CD4-positive, alpha-beta T cell treated with Interleukin-6 for 4 hours (primary cell): ENCODE data around the gene TP53TG3.
"Not testable (repeated sequence)": the region's sequence is repeated elsewhere in the genome, so short reads cannot be mapped to it uniquely, and the experiment has no call there.

Source experiments
- DNase-seq: peaks from one replicate; pipeline ENCODE4 v3.0.0-alpha.2; 2020; ENCODE audit warnings: mixed read lengths

TP53TG3 gene, protein sequence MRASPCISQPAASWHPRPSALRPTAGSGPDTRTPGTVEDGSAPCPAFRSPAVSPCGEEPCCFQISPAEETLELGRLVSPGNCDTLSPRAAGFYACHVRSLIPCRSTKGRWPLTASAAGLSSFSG

DNA sequence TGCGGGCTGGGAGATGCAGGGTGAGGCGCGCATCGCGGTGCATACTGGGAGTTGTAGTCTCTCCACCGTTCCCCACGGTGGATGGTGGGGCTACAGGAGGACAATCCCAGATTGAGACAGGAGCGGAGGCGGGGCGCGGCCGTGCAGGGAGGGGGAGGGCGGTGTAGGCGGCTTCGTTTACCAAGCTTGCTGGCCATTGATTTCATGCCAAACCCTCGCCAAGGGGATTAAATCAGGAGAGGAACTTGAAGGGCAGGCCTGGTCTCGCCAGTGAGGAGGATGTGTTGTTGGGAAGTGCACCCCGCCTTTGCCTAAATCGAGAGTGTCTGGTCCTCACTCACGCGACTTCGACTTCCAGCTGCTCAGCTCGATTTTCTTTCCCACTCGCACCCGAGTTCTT is at the start of gene TP53TG3:
Gene TP53TG3 (minus strand): TSS at position 101 of the 400 bp plus-strand sequence. CDS start 68 bp downstream, at position 33.
- DNase-seq, result not testable (repeated sequence)

DNA sequence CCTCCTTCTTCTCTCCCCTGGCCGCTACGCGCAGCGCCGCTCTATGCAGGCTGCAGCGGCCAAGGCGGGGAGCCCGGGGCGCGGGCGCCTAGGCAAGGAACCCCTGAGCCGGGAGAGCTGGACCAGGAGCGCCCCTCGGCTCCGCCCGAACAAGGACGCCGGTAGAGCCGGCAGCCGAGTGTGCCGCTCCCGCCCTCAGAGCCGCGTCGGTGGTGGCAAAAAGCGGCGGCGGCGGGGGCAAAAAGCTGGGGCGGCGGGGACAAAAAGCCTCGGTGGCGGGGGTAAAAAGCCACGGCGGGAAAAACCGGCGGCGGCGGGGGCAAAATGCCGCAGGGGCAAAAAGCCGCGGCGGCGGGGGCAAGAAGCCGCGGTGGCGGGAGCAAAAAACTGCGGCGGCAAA is 25.1 kb downstream of the TP53TG3 start:
- not testable (repeated sequence) for DNase-seq

DNA sequence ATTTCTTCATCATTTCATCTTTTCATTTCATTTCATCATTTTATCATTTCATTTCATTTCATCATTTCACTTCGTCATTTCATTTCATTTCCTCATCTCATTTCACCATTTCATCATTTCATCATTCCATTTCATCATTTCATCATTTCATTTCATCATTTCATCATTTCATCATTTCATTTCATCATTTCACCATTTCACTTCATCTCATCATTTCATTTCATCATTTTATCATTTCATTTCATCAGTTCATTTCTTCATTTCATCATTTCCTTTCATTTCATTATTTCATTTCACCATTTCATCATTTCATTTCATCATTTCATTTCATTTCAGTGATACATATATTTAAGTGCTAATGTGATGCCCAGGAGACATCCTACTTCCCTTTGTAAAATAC is 28.4 kb downstream of the TP53TG3 start:
- not testable (repeated sequence) for DNase-seq

DNA sequence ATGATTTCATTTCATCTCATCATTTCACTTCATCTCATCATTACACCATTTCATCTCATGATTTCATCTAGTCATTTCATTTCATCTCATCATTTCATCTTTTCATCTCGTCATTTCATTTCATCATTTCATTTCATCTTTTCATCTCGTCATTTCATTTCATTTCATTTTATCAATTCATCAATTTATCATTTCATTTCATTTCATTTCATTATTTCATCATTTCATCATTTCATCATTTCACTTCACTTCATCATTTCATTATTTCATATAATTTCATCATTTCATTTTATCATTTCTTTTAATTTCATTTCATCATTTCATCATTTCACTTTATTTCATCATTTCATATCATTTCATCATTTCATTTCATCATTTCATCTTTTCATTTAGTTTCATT is 29.2 kb downstream of the TP53TG3 start:
- DNase-seq, result not testable (repeated sequence)

DNA sequence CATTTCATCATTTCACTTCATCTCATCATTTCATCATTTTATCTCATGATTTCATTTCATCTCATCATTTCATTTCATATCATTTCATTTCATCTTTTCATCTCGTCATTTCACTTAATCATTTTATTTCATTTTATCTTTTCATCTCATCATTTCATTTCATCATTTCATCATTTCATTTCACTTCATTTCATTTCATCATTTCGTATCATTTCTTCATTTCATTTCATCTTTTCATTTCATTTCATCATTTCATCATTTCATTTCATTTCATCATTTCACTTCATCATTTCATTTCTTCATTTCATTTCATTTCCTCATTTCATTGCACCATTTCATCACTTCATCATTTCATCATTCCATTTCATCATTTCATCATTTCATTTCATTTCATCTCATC is 29.8 kb downstream of the TP53TG3 start:
- DNase-seq, result not testable (repeated sequence)

DNA sequence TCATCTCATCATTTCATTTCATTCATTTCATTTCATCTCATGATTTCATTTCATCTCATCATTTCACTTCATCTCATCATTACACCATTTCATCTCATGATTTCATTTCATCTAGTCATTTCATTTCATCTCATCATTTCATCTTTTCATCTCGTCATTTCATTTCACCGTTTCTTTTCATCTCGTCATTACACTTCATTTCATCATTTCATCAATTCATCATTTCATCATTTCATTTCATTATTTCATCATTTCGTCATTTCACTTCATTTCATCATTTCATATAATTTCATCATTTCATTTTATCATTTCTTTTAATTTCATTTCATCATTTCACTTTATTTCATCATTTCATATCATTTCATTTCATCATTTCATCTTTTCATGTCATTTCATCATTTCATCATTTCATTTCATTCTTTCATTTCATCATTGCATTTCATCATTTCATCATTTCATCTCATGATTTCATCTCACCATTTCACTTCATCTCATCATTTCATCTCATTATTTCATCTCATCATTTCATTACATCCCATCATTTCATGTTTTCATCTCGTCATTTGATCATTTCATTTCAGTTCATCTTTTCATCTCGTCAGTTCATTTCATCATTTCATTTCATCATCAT is 30.6 kb downstream of the TP53TG3 start:
- not testable (repeated sequence) for DNase-seq

DNA sequence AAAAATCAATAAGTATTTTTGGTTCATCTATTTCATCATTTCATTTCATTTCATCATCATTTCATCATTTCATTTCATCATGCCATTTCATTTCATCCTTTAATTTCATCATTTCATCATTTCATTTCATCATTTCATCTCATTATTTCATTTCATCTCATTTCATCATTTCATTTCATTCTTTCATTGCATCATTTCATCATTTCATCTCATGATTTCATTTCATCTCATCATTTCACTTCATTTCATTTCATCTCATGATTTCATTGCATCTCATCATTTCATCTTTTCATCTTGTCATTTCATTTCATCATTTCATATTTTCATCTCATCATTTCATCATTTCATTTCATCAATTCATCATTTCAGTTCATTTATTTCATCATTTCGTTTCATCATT is 31.2 kb downstream of the TP53TG3 start:
- DNase-seq, result not testable (repeated sequence)

DNA sequence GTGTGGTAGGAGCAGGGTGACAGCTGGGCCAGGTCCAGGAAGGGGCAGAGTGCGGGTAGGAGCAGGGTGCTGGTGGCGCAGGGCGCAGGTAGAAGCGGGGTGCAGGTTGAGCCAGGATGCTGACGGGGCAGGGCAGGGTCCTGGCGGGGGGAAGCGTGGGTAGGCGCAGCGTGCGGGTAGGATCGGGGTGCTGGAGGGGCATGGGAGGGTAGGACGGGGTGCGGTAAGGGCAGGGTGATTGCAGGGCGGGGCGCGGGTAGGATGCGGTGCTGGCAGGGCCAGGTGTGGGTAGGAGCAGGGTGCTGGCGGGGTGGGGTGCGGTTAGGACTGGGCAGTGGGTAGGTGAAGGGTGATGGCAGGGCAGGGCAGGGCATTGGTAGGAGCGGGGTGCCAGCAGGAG is 38.4 kb downstream of the TP53TG3 start:
- not testable (repeated sequence) for DNase-seq

DNA sequence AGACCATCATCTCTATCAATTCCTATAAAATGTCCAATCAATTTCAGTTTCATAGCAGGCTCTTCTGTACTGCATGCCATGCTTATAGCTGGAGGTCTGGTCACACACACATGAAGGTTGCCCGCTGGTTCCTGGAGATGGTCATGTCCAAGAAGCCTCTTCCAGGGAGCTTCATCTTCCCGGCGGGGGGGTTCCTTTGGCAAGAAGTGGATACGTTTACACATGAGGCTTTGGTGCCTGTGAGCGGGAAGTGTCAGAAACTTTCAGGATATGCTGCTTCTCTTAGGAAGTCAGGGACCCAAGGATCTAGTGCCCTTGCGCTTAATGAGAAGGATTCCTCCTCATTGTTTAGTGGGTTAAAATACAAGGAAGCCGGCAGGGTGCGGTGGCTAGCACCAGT is 43.9 kb downstream of the TP53TG3 start:
- not testable (repeated sequence) for DNase-seq
